ENCODE measurements around the gene CBY1. TPM values are rescaled to one million over a fixed set of nuclear protein-coding genes. Genes with fewer than 3 reads are reported as not detected.
A peak's percentile ranks its signal among the peaks of the same experiment; 100 is the strongest.

The CBY1 gene
- total and polyA plus RNA-seq, 10 of the 15 experiments (the other 5 are each of a cell fraction or from before 2014, with no cell fraction given) = 7.3 to 18.6 (median 11.9) TPM

GRCh38 chr22:38694940-38695339, 38.5 kb downstream of the CBY1 start (continued):
- TF ChIP-seq MEF2B (IDR thresholded peaks at IDR 0.05; ENCODE audit: partially characterized antibody, poor library complexity, severe bottlenecking) = peak; percentile 53
- no peak for TF ChIP-seq ZNF592 (IDR thresholded peaks at IDR 0.05)

GRCh38 chr22:38696606-38697424, 40.4 kb downstream of the CBY1 start:
- RAD21 ChIA-PET (ENCODE audit: unreplicated experiment) = interaction anchor here (1.7 to 5.3 kb wide), 3 partner anchors 11 to 15 kb away, joined by 3 to 30 read pairs (median 12); partner anchors contain the start of gene TOMM22
- SMC1A ChIA-PET (ENCODE audit: uncharacterized antibody, unreplicated experiment) = interaction anchor here (0.9 to 7.6 kb wide), 5 partner anchors 11 to 69 kb away, joined by 3 to 54 read pairs (median 6); partner anchors contain the start of genes GTPBP1 and TOMM22
- peaks cover 7% of the 10 kb centered on the region for H3K4me1 ChIP-seq (ENCODE audit: control insufficient read depth, insufficient read depth, low read length)
- FAIRE-seq (no peak), DNase-seq (ENCODE audit: low read depth, low spot score) (no peak), ATAC-seq (peak; percentile 8; the same call in 1 of the 3 replicates)
- BruUV-seq (replicated peaks) = no TSS peak
- 54% methylated on average over 3 of the region's 3 CpGs for WGBS (ENCODE audit: insufficient coverage, insufficient replicate concordance, low lambda C conversion rate, missing lambda C conversion rate)
- H4K20me1 ChIP-seq (ENCODE audit: control insufficient read depth, insufficient read depth) = no peaks in the 10 kb centered on the region
- H3K79me2 ChIP-seq (ENCODE audit: control insufficient read depth, insufficient read depth, low read length) = peaks cover 56% of the 10 kb centered on the region
- CTCF ChIA-PET = interaction anchor here (0.6 to 4.4 kb wide), 5 partner anchors 11 to 72 kb away, joined by 3 to 45 read pairs (median 5); partner anchors contain the start of gene TOMM22
- no peak overlapping the region for H2AFZ ChIP-seq (ENCODE audit: control insufficient read depth, low read depth, low read length)
- peak overlapping the region; percentile 83 for H3K4me2 ChIP-seq (ENCODE audit: control insufficient read depth, insufficient read depth)
- intact Hi-C loops (cut with micrococcal nuclease; ENCODE audit: unreplicated experiment) = no loop called here
- POLR2A ChIA-PET = interaction anchor here (1.8 to 5.9 kb wide), 6 partner anchors 8 to 60 kb away, joined by 4 to 43 read pairs (median 20); partner anchors contain the start of genes GTPBP1, SUN2 and TOMM22
- H3K4me3 ChIP-seq = peak overlapping the region; percentile 86; the same call in 1 of the 2 replicates
- 0 out of 4 replicates have a peak, but pooled peaks cover 0 to 7% of the 10 kb centered on the region in 2 experiments for H3K36me3 ChIP-seq (ENCODE audit: control insufficient read depth in 2 of 2, insufficient read depth in 2 of 2, low read length in 1 of 2)
- H3K27me3 ChIP-seq (replicated peaks in 1 of 2; ENCODE audit: control insufficient read depth in 2 of 2, insufficient read depth in 2 of 2, low read length in 1 of 2) = no peaks in the 10 kb centered on the region
- peak overlapping the region; percentile 41 for H3K27ac ChIP-seq (ENCODE audit: control insufficient read depth, insufficient read depth)
- peak overlapping the region; percentile 25; the same call in 1 of the 2 replicates for H3K9ac ChIP-seq (ENCODE audit: control insufficient read depth, insufficient read depth, low read length)
- no peaks in the 10 kb centered on the region for H3K9me3 ChIP-seq (replicated peaks; ENCODE audit: control insufficient read depth, insufficient read depth, low read length)
- in situ Hi-C loops (cut with MboI) = no loop called here
- TF ChIP-seq NBN (IDR thresholded peaks at IDR 0.05) (0 out of 2 replicates have a peak, but pooled peaks have one; percentile 23), E2F4 (IDR thresholded peaks at IDR 0.05; ENCODE audit: low read depth, low read length) (no peak), CHD2 (IDR thresholded peaks at IDR 0.05; ENCODE audit: borderline replicate concordance, low read depth, low read length) (no peak), BRCA1 (IDR thresholded peaks at IDR 0.05; ENCODE audit: low read depth, low read length) (no peak), SMAD1 (IDR thresholded peaks at IDR 0.05; ENCODE audit: low read depth, partially characterized antibody) (no peak), HCFC1 (IDR thresholded peaks at IDR 0.05; ENCODE audit: low read length) (no peak), JUND (IDR thresholded peaks at IDR 0.05; ENCODE audit: low read depth, low read length) (no peak), TCF12 (IDR thresholded peaks at IDR 0.05; ENCODE audit: low read depth, low read length) (no peak), ZNF24 (IDR thresholded peaks at IDR 0.05) (no peak), NR2F1 (conservative IDR thresholded peaks at IDR 0.05) (no peak), NFXL1 (IDR thresholded peaks at IDR 0.05; ENCODE audit: borderline replicate concordance) (no peak), PAX8 (IDR thresholded peaks at IDR 0.05) (no peak), GATAD2B (conservative IDR thresholded peaks at IDR 0.05; ENCODE audit: low read depth) (no peak), RCOR1 (conservative IDR thresholded peaks at IDR 0.05; ENCODE audit: low read depth, low read length) (no peak), EGR1 (IDR thresholded peaks at IDR 0.05; ENCODE audit: borderline replicate concordance in 1 of 2, low read depth in 2 of 2, low read length in 2 of 2) (no peak), GABPA (IDR thresholded peaks at IDR 0.05; ENCODE audit: low read depth) (no peak)
